Measurements from ENCODE around the gene CENPH.
"Not testable (repeated sequence)": the region's sequence is repeated elsewhere in the genome, so short reads cannot be mapped to it uniquely, and the experiment has no call there.

The CENPH gene

GRCh38 chr5:69170495-69170894 is 18.9 kb upstream of the CENPH start:
- TF ChIP-seq, protein P1, sequence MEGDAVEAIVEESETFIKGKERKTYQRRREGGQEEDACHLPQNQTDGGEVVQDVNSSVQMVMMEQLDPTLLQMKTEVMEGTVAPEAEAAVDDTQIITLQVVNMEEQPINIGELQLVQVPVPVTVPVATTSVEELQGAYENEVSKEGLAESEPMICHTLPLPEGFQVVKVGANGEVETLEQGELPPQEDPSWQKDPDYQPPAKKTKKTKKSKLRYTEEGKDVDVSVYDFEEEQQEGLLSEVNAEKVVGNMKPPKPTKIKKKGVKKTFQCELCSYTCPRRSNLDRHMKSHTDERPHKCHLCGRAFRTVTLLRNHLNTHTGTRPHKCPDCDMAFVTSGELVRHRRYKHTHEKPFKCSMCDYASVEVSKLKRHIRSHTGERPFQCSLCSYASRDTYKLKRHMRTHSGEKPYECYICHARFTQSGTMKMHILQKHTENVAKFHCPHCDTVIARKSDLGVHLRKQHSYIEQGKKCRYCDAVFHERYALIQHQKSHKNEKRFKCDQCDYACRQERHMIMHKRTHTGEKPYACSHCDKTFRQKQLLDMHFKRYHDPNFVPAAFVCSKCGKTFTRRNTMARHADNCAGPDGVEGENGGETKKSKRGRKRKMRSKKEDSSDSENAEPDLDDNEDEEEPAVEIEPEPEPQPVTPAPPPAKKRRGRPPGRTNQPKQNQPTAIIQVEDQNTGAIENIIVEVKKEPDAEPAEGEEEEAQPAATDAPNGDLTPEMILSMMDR (conservative IDR thresholded peaks at IDR 0.05; ENCODE audit: low read depth) = no peak
- no peak for DNase-seq (ENCODE audit: low spot score)
- no peak overlapping the region for H3K27ac ChIP-seq
- ChIA-PET CTCF (no interaction called here), POLR2A (ENCODE audit: low non-redundant PET) (no interaction called here)

DNA sequence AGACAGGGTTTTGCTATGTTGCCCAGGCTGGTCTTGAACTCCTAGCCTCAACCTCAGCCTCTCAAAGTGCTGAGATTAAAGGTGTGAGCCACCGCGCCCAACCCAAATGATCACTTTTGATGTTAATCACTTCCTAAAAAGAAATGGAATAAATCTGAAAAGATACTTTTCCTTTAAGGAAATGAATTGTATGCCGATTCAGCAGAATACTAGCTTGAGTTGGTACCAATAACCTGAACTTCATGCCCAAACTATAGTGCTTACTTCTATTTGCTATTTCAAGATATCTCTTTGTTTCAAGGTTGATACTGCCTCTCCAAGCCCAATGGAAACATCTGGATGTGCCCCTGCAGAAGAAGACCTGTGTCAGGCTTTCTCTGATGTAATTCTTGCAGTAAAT is 18.4 kb upstream of the CENPH start:
- H3K27ac ChIP-seq = no peak overlapping the region

DNA sequence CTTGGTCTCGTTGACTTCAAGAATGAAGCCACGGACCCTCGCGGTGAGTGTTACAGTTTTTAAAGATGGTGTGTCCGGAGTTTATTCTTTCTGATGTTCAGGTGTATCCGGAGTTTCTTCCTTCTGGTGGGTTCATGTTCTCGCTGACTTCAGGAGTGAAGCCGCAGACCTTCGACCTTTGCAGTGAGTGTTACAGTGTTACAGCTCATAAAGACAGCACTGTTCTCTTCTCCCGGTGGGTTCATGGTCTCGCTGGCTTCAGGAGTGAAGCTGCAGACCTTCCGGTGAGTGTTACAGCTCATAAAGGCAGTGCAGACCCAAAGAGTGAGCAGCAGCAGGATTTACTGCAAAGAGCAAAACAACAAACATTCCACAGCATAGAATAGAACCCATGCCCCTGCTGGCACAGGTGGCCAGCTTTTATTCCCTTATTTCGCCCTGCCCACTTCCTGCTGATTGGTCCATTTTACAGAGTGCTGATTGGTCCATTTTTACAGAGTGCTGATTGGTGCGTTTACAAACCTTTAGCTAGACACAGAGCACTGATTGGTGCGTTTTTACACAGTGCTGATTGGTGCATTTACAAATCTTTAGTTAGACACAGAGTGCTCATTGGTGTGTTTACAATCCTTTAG is 7.6 kb upstream of the CENPH start:
- H3K27ac ChIP-seq; CTCF ChIA-PET; POLR2A ChIA-PET (ENCODE audit: low non-redundant PET); DNase-seq (ENCODE audit: low spot score): not testable (repeated sequence)

More for the DNA sequence above, 18.4 kb upstream of the CENPH start:
- no peak for DNase-seq (ENCODE audit: low spot score)
- CTCF ChIA-PET = no interaction called here
- POLR2A ChIA-PET (ENCODE audit: low non-redundant PET) = no interaction called here
- TF ChIP-seq, protein P1 (conservative IDR thresholded peaks at IDR 0.05; ENCODE audit: low read depth) = no peak

DNA sequence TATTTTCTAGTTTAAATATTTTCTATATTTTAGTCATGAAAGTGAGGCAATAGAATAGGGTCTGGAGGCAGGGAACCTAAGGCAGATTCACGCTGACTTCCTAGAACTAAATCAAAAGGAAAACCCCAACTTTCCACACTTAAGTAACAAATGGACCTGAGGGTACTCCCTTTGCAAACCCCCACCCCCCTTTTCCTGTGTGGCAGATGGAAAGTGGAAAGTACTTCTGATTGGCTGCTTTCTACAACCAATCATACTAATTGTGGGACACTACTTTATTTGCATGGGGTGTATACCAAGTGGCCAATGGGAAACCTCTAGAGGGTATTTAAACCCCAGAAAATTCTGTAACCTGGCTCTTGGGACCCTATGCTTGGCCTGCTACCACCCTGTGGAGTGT is 4.8 kb upstream of the CENPH start:
- no peak for DNase-seq (ENCODE audit: low spot score)
- TF ChIP-seq, protein P1 (conservative IDR thresholded peaks at IDR 0.05; ENCODE audit: low read depth) = no peak
- ChIA-PET CTCF (no interaction called here), POLR2A (ENCODE audit: low non-redundant PET) (no interaction called here)
- no peak overlapping the region for H3K27ac ChIP-seq

DNA sequence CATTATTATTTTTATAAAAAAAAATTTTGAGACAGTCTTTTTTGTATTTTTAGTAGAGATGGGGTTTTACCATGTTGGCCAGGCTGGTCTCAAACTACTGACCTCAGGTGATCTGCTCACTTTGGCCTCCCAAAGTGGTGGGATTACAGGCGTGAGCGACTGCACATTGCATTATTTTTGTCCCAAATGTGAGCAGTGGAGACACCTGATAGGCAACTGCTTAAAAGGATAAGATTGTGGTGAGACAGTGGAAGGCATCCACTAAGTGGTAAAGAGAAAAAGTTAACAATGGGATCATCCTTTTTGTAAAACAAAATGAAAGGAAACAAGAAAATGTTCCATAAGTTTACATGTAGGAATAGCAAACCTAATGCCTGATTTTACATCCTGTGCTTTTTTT is 2.0 kb upstream of the CENPH start:
- POLR2A ChIA-PET (ENCODE audit: low non-redundant PET) = no interaction called here
- no peak overlapping the region for H3K27ac ChIP-seq
- CTCF ChIA-PET = no interaction called here
- DNase-seq (ENCODE audit: low spot score) = no peak
- TF ChIP-seq, protein P1 (conservative IDR thresholded peaks at IDR 0.05; ENCODE audit: low read depth) = no peak

DNA sequence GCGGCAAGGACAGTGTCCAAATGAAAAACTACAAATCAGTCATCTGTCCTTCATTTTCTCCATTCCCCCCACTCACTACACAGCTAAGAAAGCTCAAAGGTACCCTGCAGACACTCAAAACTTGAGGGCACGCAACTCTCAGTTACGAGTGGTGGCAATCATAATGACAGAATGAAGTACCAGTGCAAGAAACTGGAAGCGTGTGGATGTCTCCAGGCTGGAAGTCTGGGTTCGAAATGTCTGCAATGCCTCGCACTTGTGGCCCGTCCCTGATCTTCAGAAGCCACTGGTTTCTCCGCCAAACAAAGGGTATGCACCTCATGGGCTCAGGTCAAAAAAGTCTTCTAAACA is 597 bp upstream of the CENPH start:
- ChIA-PET POLR2A (ENCODE audit: low non-redundant PET) (no interaction called here), CTCF (interaction anchor here (2.3 kb wide), 1 partner anchor 96 kb away, joined by 11 read pairs; no protein-coding TSS in a partner anchor)
- TF ChIP-seq, protein P1 (conservative IDR thresholded peaks at IDR 0.05; ENCODE audit: low read depth) = no peak
- H3K27ac ChIP-seq = peak overlapping the region; percentile 96
- DNase-seq (ENCODE audit: low spot score) = peak; percentile 36

GRCh38 chr5:69202497-69202896 is 13.1 kb downstream of the CENPH start:
- TF ChIP-seq, protein P1 (conservative IDR thresholded peaks at IDR 0.05; ENCODE audit: low read depth) = no peak
- no peak for DNase-seq (ENCODE audit: low spot score)
- CTCF ChIA-PET = no interaction called here
- POLR2A ChIA-PET (ENCODE audit: low non-redundant PET) = no interaction called here
- H3K27ac ChIP-seq = no peak overlapping the region

All from RWPE1 (cell line).